Hepatocyte (in vitro differentiated cells): ENCODE results near the gene KLK11.

Experiments
- CTCF ChIP-seq: fragments of 200-600 bp; sonication (generic); IDR thresholded peaks from 2 replicates; pipeline ENCODE4 v1.5.1; 2016; ENCODE audit warnings: antibody characterized with exemption, mild to moderate bottlenecking; ENCODE audit not compliant: poor library complexity
- EZH2phosphoT487 ChIP-seq: fragments of 200-600 bp; sonication (generic); IDR thresholded peaks from one replicate; pipeline ENCODE4 v1.6.1; 2018; ENCODE audit warnings: antibody characterized with exemption, mild to moderate bottlenecking, low read depth, moderate library complexity; ENCODE audit not compliant: unreplicated experiment, severe bottlenecking

DNA sequence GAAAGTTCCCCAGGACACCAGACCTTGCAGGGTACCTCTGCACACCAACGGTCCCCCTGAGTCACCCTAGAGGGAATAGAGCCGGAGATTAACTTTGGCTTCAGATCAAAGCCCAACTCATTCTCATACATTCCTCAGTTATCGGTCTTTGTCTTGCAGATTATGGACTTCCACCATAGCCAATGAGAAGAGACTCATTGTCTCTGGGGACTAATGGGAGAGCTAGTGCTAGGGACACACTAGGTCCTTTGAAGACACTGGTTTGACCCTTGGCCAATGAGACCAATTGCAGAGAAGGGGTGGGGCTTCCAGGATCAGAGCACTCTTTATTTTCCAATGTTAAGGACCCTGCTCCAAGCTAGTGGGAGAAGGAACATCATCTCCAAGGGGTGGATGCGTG lies 48.8 kb downstream of the KLK11 start:
- no peak for TF ChIP-seq CTCF
- TF ChIP-seq EZH2phosphoT487, result no peak
